ENCODE results near the gene CELF5. TPM values are rescaled to one million over a fixed set of nuclear protein-coding genes. Genes with fewer than 3 reads are reported as not detected.
"Not testable (repeated sequence)": the region's sequence is repeated elsewhere in the genome, so short reads cannot be mapped to it uniquely, and the experiment has no call there.

The CELF5 gene
- polyA plus RNA-seq, 2 donors = 0.06 to 0.16 TPM

DNA sequence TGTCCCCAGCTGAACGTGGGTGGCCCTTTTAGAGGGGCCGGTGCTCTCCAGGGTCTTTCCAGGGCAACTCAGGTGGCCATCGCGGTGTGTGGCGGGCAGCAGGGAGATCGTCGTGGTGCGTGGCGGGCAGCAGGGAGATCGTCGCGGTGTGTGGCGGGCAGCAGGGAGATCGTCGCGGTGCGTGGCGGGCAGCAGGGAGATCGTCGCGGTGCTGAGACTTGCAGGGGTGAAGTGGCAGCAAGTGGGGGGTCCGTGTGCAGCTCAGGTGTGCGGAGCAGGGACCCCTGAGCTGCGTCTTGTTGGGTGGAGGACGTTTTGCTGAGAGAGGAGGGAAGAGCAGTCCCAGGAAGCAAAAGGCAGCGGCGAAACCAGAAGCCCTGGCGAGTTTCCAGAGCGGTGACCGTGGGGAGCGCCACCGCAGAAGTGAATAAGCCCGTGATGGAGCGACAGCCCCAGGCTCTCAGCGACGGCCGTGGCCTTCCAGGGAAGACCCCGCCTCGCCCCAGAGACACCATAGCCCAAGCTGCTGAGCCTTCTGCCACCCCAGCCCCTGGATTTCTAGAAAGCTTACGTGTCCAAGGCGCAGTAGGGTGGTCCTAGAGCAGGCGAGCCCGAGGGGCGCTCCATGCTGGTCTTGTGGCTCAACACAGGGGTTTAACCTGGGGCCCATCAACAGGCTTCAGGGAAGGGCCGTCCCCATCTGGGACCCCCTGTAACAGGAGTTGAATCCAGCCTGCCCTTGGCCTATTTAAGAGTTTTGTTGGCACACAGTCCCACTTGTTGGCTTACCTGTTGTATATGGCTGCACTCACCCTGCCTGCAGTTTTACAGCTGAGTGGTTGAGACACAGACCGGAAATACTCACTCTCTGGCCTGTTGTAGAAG, 33.3 kb upstream of the CELF5 start:
- Histone ChIP-seq H3K36me3 (ENCODE audit: control insufficient read depth in 2 of 2, insufficient read depth in 2 of 2, low read length in 1 of 2) (peaks cover 0 to 30% of the 10 kb centered on the region in 2 donors), H3K9me3 (ENCODE audit: control insufficient read depth in 2 of 2, insufficient read depth in 1 of 2, low read depth in 1 of 2, low read length in 1 of 2) (no peaks in the 10 kb centered on the region), H3K27ac (ENCODE audit: low read depth in 2 of 2, low read length in 1 of 2) (no peak overlapping the region), H3K4me1 (ENCODE audit: control insufficient read depth in 2 of 2, insufficient read depth in 2 of 2, low read length in 1 of 2) (peaks cover 9 to 19% of the 10 kb centered on the region in 2 donors), H3K4me3 (ENCODE audit: low read depth in 1 of 2, low read length in 2 of 2) (no peak overlapping the region), H3K27me3 (ENCODE audit: control insufficient read depth in 1 of 2, insufficient read depth in 2 of 2, low read length in 2 of 2) (no peaks in the 10 kb centered on the region)
- 91 to 93% methylated on average over 46 of the region's 46 CpGs for WGBS, 2 donors

DNA sequence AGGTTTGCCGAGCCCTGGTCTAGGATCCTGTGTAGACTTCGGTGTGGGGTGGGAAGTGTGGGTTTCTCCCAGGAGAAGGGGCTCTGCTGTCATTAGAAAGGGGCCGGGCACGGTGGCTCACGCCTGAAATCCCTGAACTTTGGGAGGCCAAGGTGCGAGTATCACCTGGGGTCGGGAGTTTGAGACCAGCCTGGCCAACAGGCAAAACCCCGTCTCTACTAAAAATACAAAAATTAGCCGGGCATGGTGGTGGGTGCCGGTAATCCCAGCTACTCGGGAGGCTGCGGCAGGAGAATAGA, 32.7 kb upstream of the CELF5 start:
- H3K9me3 ChIP-seq (ENCODE audit: control insufficient read depth in 2 of 2, insufficient read depth in 1 of 2, low read depth in 1 of 2, low read length in 1 of 2); H3K27me3 ChIP-seq (ENCODE audit: control insufficient read depth in 1 of 2, insufficient read depth in 2 of 2, low read length in 2 of 2); H3K4me3 ChIP-seq (ENCODE audit: low read depth in 1 of 2, low read length in 2 of 2); H3K27ac ChIP-seq (ENCODE audit: low read depth in 2 of 2, low read length in 1 of 2): not testable (repeated sequence)
- 93 to 94% methylated on average over 12 of the region's 12 CpGs for WGBS, 2 donors
- peaks cover 0 to 35% of the 10 kb centered on the region in 2 donors for H3K36me3 ChIP-seq (ENCODE audit: control insufficient read depth in 2 of 2, insufficient read depth in 2 of 2, low read length in 1 of 2)
- peaks cover 9 to 17% of the 10 kb centered on the region in 2 donors for H3K4me1 ChIP-seq (ENCODE audit: control insufficient read depth in 2 of 2, insufficient read depth in 2 of 2, low read length in 1 of 2)

DNA sequence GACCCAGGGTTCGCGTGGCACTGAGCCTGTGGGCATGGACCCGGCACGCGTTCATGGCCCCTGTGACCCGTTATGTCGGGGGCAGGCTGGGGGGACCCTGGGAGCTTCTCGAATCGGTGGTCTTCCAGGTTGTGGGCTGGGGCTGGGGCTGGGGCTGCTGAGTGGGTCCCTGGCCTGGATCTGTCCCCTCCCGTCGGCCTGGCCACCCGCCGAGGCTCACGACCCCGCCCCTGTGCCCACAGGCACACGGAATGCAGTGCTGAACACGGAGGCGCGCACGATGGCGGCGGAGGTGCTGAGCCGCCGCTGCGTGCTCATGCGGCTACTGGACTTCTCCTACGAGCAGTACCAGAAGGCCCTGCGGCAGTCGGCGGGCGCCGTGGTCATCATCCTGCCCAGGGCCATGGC, 32.2 kb upstream of the CELF5 start:
- WGBS, 2 donors = 92 to 97% methylated on average over 32 of the region's 32 CpGs

DNA sequence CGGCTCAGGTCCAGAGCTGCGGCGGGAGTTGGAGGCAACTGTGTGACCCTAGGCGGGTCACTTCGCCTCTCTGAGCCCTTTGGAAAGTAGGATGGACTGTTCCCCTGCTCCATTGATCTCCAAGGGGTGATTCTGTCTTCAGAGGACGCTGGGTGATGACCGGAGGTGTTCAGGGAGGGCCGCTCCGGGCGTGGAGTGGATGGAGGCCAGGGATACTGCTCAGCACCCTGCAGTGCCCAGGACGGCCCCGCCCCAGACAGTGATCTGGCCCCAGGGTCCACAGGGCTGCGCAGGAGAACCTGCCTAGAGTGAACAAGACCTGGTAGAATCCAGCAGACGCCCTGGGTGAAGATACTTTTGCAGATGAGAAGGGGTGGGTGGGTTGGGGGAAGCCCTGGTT, 31.8 kb upstream of the CELF5 start:
- 94% methylated on average over 14 of the region's 14 CpGs for WGBS, 2 donors
- no peaks in the 10 kb centered on the region for H3K27me3 ChIP-seq (ENCODE audit: control insufficient read depth in 1 of 2, insufficient read depth in 2 of 2, low read length in 2 of 2)
- peaks cover 0 to 36% of the 10 kb centered on the region in 2 donors for H3K36me3 ChIP-seq (ENCODE audit: control insufficient read depth in 2 of 2, insufficient read depth in 2 of 2, low read length in 1 of 2)
- peaks cover 4 to 11% of the 10 kb centered on the region in 2 donors for H3K4me1 ChIP-seq (ENCODE audit: control insufficient read depth in 2 of 2, insufficient read depth in 2 of 2, low read length in 1 of 2)
- H3K4me3 ChIP-seq (ENCODE audit: low read depth in 1 of 2, low read length in 2 of 2) = no peak overlapping the region
- no peak overlapping the region for H3K27ac ChIP-seq (ENCODE audit: low read depth in 2 of 2, low read length in 1 of 2)
- H3K9me3 ChIP-seq (ENCODE audit: control insufficient read depth in 2 of 2, insufficient read depth in 1 of 2, low read depth in 1 of 2, low read length in 1 of 2) = no peaks in the 10 kb centered on the region

More for the DNA sequence above, 32.2 kb upstream of the CELF5 start:
- no peak overlapping the region for H3K27ac ChIP-seq (ENCODE audit: low read depth in 2 of 2, low read length in 1 of 2)
- H3K9me3 ChIP-seq (ENCODE audit: control insufficient read depth in 2 of 2, insufficient read depth in 1 of 2, low read depth in 1 of 2, low read length in 1 of 2) = no peaks in the 10 kb centered on the region
- H3K27me3 ChIP-seq (ENCODE audit: control insufficient read depth in 1 of 2, insufficient read depth in 2 of 2, low read length in 2 of 2) = no peaks in the 10 kb centered on the region
- peaks cover 8 to 14% of the 10 kb centered on the region in 2 donors for H3K4me1 ChIP-seq (ENCODE audit: control insufficient read depth in 2 of 2, insufficient read depth in 2 of 2, low read length in 1 of 2)
- peaks cover 0 to 36% of the 10 kb centered on the region in 2 donors for H3K36me3 ChIP-seq (ENCODE audit: control insufficient read depth in 2 of 2, insufficient read depth in 2 of 2, low read length in 1 of 2)
- no peak overlapping the region for H3K4me3 ChIP-seq (ENCODE audit: low read depth in 1 of 2, low read length in 2 of 2)

DNA sequence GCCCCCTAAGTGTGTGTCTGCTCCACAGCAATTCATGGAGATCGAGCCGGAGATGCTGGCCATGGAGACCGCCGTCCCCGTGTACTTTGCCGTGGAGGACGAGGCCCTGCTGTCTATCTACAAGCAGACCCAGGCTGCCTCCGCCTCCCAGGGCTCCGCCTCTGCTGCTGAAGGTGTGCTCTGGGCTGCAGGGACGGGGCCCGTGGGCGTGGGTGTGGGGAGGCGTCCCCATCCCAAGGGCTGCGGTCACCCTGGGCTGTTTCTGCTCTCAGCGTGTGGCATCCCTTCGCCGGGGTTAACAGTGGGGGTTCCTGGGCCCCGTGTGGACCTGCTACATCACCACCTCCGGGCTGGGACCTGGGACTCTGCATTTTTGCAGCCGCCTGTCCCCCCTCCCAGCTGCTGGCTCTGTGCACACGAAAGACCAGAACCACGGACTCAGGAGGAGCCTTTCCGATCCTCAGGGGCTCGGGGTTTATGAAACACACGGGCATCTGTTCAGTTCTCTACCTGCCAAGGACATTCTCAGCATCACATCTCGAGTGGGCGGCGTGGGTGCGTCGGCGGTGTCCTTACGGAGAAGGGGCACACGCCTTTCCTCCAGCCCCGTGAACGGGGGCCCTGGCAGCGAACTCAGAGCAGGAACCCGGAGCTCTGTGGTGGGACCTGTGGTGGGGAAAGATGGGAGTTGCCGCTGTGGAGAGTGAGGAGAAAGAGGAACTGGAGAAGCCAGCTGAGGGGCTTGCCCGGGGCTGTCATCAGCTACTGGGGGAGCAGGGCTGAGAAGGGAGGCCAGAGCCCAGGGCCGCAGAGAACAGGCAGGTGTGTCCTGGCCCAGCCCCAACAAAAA, 31.0 kb upstream of the CELF5 start:
- 88 to 90% methylated on average over 40 of the region's 40 CpGs for WGBS, 2 donors
- Histone ChIP-seq H3K4me1 (ENCODE audit: control insufficient read depth in 2 of 2, insufficient read depth in 2 of 2, low read length in 1 of 2) (peaks cover 0 to 9% of the 10 kb centered on the region in 2 donors), H3K4me3 (ENCODE audit: low read depth in 1 of 2, low read length in 2 of 2) (no peak overlapping the region), H3K36me3 (ENCODE audit: control insufficient read depth in 2 of 2, insufficient read depth in 2 of 2, low read length in 1 of 2) (peaks cover 0 to 36% of the 10 kb centered on the region in 2 donors), H3K27me3 (ENCODE audit: control insufficient read depth in 1 of 2, insufficient read depth in 2 of 2, low read length in 2 of 2) (no peaks in the 10 kb centered on the region), H3K9me3 (ENCODE audit: control insufficient read depth in 2 of 2, insufficient read depth in 1 of 2, low read depth in 1 of 2, low read length in 1 of 2) (no peaks in the 10 kb centered on the region), H3K27ac (ENCODE audit: low read depth in 2 of 2, low read length in 1 of 2) (no peak overlapping the region)

DNA sequence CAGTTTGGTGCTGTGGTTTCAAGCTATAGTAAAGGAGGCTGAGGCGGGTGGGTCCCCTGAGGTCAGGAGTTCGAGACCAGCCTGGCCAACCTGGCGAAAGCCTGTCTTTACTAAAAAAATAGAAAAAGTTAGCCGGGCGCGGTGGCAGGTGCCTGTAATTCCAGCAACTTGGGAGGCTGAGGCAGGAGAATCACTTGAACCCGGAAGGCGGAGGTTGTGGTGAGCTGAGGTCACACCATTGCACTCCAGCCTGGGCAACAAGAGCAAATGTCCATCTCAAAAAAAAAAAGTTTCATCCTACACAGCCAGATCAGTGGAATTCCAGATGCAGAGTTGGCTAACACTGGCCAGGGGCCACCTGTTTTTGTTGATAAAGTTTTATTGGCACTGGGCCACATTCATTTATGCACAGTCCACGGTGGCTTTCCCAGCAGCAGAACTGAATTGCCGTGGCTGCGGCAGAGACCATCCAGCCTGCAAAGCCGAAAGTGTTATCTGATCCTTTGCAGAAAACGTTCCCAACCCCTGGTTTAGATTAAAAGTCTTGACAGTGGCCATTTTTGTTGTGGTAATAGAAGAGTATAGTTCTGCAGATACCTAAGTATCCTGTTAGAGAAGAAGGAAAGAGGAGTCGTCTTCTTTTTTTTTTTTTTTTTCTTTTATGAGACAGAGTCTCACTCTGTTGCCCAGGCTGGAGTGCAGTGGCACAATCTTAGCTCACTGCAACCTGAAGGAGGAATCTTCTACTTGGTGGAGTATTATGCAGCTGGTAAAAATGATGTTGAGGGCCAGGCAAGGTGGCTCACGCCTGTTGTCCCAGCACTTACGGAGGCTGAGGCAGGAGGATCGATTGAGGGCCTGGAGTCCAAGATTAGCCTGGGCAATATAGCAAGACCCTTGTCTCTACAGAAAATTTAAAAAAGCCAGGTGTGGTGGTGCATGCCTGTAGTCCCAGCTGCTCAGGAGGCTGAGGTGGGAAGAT, 30.1 kb upstream of the CELF5 start:
- 93 to 94% methylated on average over 17 of the region's 17 CpGs for WGBS, 2 donors
- Histone ChIP-seq H3K27me3 (ENCODE audit: control insufficient read depth in 1 of 2, insufficient read depth in 2 of 2, low read length in 2 of 2) (no peaks in the 10 kb centered on the region), H3K4me1 (ENCODE audit: control insufficient read depth in 2 of 2, insufficient read depth in 2 of 2, low read length in 1 of 2) (peaks cover 0 to 4% of the 10 kb centered on the region in 2 donors), H3K4me3 (ENCODE audit: low read depth in 1 of 2, low read length in 2 of 2) (no peak overlapping the region), H3K36me3 (ENCODE audit: control insufficient read depth in 2 of 2, insufficient read depth in 2 of 2, low read length in 1 of 2) (peaks cover 0 to 43% of the 10 kb centered on the region in 2 donors), H3K9me3 (ENCODE audit: control insufficient read depth in 2 of 2, insufficient read depth in 1 of 2, low read depth in 1 of 2, low read length in 1 of 2) (no peaks in the 10 kb centered on the region), H3K27ac (ENCODE audit: low read depth in 2 of 2, low read length in 1 of 2) (no peak overlapping the region)

DNA sequence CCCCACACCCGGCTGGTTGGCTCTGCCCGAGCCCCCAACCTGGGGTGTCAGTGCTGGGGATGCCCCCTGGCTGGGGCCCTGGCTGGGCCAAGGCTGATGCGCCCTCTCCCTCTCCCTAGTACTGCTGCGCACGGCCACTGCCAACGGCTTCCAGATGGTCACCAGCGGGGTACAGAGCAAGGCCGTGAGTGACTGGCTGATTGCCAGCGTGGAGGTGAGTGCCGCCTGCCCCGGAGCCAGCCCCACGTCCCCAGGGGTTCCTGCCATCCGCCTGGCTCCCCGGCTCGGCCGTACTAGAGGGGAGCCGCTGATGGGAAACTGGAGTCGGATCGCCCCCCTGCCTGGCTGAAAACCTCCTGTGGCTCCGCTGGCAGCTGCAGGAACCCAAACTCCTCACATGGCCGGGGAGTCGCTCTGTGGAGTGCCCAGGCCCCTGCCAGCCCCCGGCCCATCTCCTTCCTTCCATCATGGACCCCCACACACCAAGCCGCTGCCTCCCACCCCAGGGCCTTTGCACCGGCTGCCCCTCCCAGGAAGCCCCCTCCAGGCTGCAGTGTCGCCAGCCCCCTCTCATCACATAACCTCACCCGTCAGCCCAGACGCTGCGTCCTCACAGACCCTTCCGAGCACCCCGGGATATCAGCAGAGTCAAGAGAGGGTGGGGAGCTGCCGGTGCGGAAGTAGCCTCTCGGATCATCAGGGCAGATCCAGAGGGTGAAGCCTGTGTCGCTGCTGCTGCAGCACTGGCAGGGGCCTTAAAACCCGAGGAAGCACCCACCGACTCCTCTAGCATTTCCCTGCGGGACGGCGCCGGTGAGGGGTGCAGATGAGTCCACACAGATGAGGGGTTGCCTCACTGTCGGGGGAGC, 28.2 kb upstream of the CELF5 start:
- Histone ChIP-seq H3K4me3 (ENCODE audit: low read depth in 1 of 2, low read length in 2 of 2) (no peak overlapping the region), H3K36me3 (ENCODE audit: control insufficient read depth in 2 of 2, insufficient read depth in 2 of 2, low read length in 1 of 2) (peaks cover 0 to 36% of the 10 kb centered on the region in 2 donors), H3K27ac (ENCODE audit: low read depth in 2 of 2, low read length in 1 of 2) (no peak overlapping the region), H3K4me1 (ENCODE audit: control insufficient read depth in 2 of 2, insufficient read depth in 2 of 2, low read length in 1 of 2) (peaks cover 0 to 2% of the 10 kb centered on the region in 2 donors), H3K9me3 (ENCODE audit: control insufficient read depth in 2 of 2, insufficient read depth in 1 of 2, low read depth in 1 of 2, low read length in 1 of 2) (no peaks in the 10 kb centered on the region), H3K27me3 (ENCODE audit: control insufficient read depth in 1 of 2, insufficient read depth in 2 of 2, low read length in 2 of 2) (no peaks in the 10 kb centered on the region)
- WGBS, 2 donors = 90 to 92% methylated on average over 42 of the region's 42 CpGs

DNA sequence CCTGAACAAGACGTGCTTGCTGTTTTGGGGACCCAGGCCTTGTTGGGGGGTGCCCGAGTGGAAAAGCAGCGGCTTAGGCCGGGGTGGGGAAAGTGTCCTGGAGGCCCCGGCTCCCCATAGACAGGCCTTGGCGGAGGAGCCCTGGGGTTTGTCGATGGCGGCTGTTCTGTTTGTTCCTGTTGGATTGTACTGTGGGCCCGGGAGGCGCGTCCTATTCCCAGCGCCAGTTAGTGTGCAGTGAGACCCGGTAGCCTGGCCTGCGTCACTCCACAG, 27.6 kb upstream of the CELF5 start:
- H3K9me3 ChIP-seq (ENCODE audit: control insufficient read depth in 2 of 2, insufficient read depth in 1 of 2, low read depth in 1 of 2, low read length in 1 of 2) = no peaks in the 10 kb centered on the region
- 94 to 95% methylated on average over 14 of the region's 14 CpGs for WGBS, 2 donors
- no peak overlapping the region for H3K27ac ChIP-seq (ENCODE audit: low read depth in 2 of 2, low read length in 1 of 2)
- peaks cover 0 to 2% of the 10 kb centered on the region in 2 donors for H3K4me1 ChIP-seq (ENCODE audit: control insufficient read depth in 2 of 2, insufficient read depth in 2 of 2, low read length in 1 of 2)
- no peaks in the 10 kb centered on the region for H3K27me3 ChIP-seq (ENCODE audit: control insufficient read depth in 1 of 2, insufficient read depth in 2 of 2, low read length in 2 of 2)
- H3K4me3 ChIP-seq (ENCODE audit: low read depth in 1 of 2, low read length in 2 of 2) = no peak overlapping the region
- H3K36me3 ChIP-seq (ENCODE audit: control insufficient read depth in 2 of 2, insufficient read depth in 2 of 2, low read length in 1 of 2) = peaks cover 0 to 37% of the 10 kb centered on the region in 2 donors

Measured in esophagus (tissue), 2 donors.